ENCODE results near the gene CAPN8. TPM values are rescaled to one million over a fixed set of nuclear protein-coding genes. Genes with fewer than 3 reads are reported as not detected.

The CAPN8 gene
- total RNA-seq, 1 experiment from 2014 or later, result 94.7 TPM

- H3K79me2 ChIP-seq (ENCODE audit: low read depth), result peaks cover 83% of the 10 kb centered on the region
- H3K9me2 ChIP-seq (ENCODE audit: insufficient read depth), result no peaks in the 10 kb centered on the region
- H3K4me2 ChIP-seq, result no peak overlapping the region
- no peak overlapping the region for H2AFZ ChIP-seq
- H3F3A ChIP-seq (ENCODE audit: insufficient read depth, low read depth), result peaks cover 22% of the 10 kb centered on the region
- DNase-seq, result no peak
- ChIA-PET CTCF (no interaction called here), POLR2A (ENCODE audit: unreplicated experiment) (no interaction called here)
- no peaks in the 10 kb centered on the region for H3K9me3 ChIP-seq (ENCODE audit: insufficient read depth, low read depth)
- no peaks in the 10 kb centered on the region for H3K27me3 ChIP-seq (ENCODE audit: insufficient read depth, low read depth)
- H3K4me1 ChIP-seq (replicated peaks; ENCODE audit: insufficient read depth), result peaks cover 27% of the 10 kb centered on the region
- H4K20me1 ChIP-seq (ENCODE audit: insufficient read depth), result no peaks in the 10 kb centered on the region
- no TSS peak for BruUV-seq (replicated peaks)
- H3K36me3 ChIP-seq (ENCODE audit: low read depth), result peaks cover 24% of the 10 kb centered on the region
- H3K27ac ChIP-seq, result no peak overlapping the region
- no peak overlapping the region for H3K4me3 ChIP-seq
- intact Hi-C loops (cut with micrococcal nuclease; ENCODE audit: unreplicated experiment), result no loop called here
- TF ChIP-seq EZH2 (IDR thresholded peaks at IDR 0.05; ENCODE audit: low read depth), result no peak
- no peak for TF ChIP-seq CTCF (conservative IDR thresholded peaks at IDR 0.05)
These were observed 16.3 kb downstream of the CAPN8 start for GRCh38 chr1:223649222-223649621.

- no peak for DNase-seq
- ChIA-PET POLR2A (ENCODE audit: unreplicated experiment) (no interaction called here), CTCF (no interaction called here)
- Histone ChIP-seq H3K27ac (no peak overlapping the region), H3K4me1 (replicated peaks; ENCODE audit: insufficient read depth) (peaks cover 7% of the 10 kb centered on the region), H3K27me3 (ENCODE audit: insufficient read depth, low read depth) (no peaks in the 10 kb centered on the region), H4K20me1 (ENCODE audit: insufficient read depth) (no peaks in the 10 kb centered on the region), H2AFZ (no peak overlapping the region), H3K79me2 (ENCODE audit: low read depth) (peaks cover 84% of the 10 kb centered on the region), H3K36me3 (ENCODE audit: low read depth) (peaks cover 29% of the 10 kb centered on the region), H3F3A (ENCODE audit: insufficient read depth, low read depth) (0 out of 2 replicates have a peak, but pooled peaks cover 3% of the 10 kb centered on the region), H3K4me2 (no peak overlapping the region), H3K9me2 (ENCODE audit: insufficient read depth) (no peaks in the 10 kb centered on the region), H3K9me3 (ENCODE audit: insufficient read depth, low read depth) (no peaks in the 10 kb centered on the region; the same call in 1 of the 2 replicates), H3K4me3 (no peak overlapping the region)
- intact Hi-C loops (cut with micrococcal nuclease; ENCODE audit: unreplicated experiment), result no loop called here
- no TSS peak for BruUV-seq (replicated peaks)
- TF ChIP-seq CTCF (conservative IDR thresholded peaks at IDR 0.05) (no peak), EZH2 (IDR thresholded peaks at IDR 0.05; ENCODE audit: low read depth) (no peak)
These were observed 18.3 kb downstream of the CAPN8 start for GRCh38 chr1:223647249-223647648.

GRCh38 chr1:223645903-223646302 is 19.6 kb downstream of the CAPN8 start:
- Histone ChIP-seq H4K20me1 (ENCODE audit: insufficient read depth) (no peaks in the 10 kb centered on the region), H3K27ac (no peak overlapping the region), H3K4me2 (no peak overlapping the region), H3K79me2 (ENCODE audit: low read depth) (peaks cover 86% of the 10 kb centered on the region), H3K36me3 (ENCODE audit: low read depth) (peaks cover 34% of the 10 kb centered on the region), H3F3A (ENCODE audit: insufficient read depth, low read depth) (peaks cover 3% of the 10 kb centered on the region; the same call in 1 of the 2 replicates), H3K27me3 (ENCODE audit: insufficient read depth, low read depth) (no peaks in the 10 kb centered on the region), H3K4me3 (no peak overlapping the region), H3K9me2 (ENCODE audit: insufficient read depth) (no peaks in the 10 kb centered on the region), H2AFZ (no peak overlapping the region), H3K9me3 (ENCODE audit: insufficient read depth, low read depth) (peaks cover 12% of the 10 kb centered on the region), H3K4me1 (replicated peaks; ENCODE audit: insufficient read depth) (no peaks in the 10 kb centered on the region)
- TF ChIP-seq EZH2 (IDR thresholded peaks at IDR 0.05; ENCODE audit: low read depth), result no peak
- no peak for TF ChIP-seq CTCF (conservative IDR thresholded peaks at IDR 0.05)
- BruUV-seq (replicated peaks), result no TSS peak
- DNase-seq, result no peak
- intact Hi-C loops (cut with micrococcal nuclease; ENCODE audit: unreplicated experiment), result no loop called here
- ChIA-PET CTCF (no interaction called here), POLR2A (ENCODE audit: unreplicated experiment) (no interaction called here)

Data from PC-9 (cell line).